ENCODE results near the gene SLC35D1. TPM values are rescaled to one million over a fixed set of nuclear protein-coding genes. Genes with fewer than 3 reads are reported as not detected.
"Not testable (repeated sequence)": the region's sequence is repeated elsewhere in the genome, so short reads cannot be mapped to it uniquely, and the experiment has no call there.

SLC35D1 gene
- total RNA-seq, 2 donors from 2014 or later = 3.3 to 4.9 TPM

GRCh38 chr1:67072749-67073148, 18.8 kb upstream of the SLC35D1 start:
- Histone ChIP-seq H3K36me3 (no peaks in the 10 kb centered on the region), H3K4me1 (no peaks in the 10 kb centered on the region), H3K27ac (no peak overlapping the region), H3K4me3 (no peak overlapping the region), H3K27me3 (no peaks in the 10 kb centered on the region), H3K9me3 (peaks cover 0 to 12% of the 10 kb centered on the region in 2 donors)
- no peak for DNase-seq (ENCODE audit: low spot score)
- TF ChIP-seq, protein P1, sequence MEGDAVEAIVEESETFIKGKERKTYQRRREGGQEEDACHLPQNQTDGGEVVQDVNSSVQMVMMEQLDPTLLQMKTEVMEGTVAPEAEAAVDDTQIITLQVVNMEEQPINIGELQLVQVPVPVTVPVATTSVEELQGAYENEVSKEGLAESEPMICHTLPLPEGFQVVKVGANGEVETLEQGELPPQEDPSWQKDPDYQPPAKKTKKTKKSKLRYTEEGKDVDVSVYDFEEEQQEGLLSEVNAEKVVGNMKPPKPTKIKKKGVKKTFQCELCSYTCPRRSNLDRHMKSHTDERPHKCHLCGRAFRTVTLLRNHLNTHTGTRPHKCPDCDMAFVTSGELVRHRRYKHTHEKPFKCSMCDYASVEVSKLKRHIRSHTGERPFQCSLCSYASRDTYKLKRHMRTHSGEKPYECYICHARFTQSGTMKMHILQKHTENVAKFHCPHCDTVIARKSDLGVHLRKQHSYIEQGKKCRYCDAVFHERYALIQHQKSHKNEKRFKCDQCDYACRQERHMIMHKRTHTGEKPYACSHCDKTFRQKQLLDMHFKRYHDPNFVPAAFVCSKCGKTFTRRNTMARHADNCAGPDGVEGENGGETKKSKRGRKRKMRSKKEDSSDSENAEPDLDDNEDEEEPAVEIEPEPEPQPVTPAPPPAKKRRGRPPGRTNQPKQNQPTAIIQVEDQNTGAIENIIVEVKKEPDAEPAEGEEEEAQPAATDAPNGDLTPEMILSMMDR (IDR thresholded peaks at IDR 0.05) = no peak

DNA sequence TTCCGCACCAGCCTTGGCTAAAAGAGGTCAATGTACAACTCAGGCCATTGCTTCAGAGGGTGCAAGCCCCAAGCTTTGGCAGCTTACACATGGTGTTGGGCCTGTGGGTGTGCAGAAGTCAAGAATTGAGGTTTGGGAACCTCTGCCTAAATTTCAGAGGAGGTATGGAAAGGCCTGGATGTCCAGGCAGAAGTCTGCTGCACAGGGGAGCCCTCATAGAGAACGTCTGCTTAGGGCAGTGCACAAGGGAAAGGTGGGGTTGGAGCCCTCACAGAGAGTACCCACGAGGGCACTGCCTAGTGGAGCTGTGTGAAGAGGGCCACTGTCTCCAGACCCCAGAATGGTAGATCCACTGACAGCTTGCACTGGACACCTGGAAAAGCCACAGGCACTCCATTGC, 13.7 kb upstream of the SLC35D1 start:
- DNase-seq (ENCODE audit: low spot score) = not testable (repeated sequence)

DNA sequence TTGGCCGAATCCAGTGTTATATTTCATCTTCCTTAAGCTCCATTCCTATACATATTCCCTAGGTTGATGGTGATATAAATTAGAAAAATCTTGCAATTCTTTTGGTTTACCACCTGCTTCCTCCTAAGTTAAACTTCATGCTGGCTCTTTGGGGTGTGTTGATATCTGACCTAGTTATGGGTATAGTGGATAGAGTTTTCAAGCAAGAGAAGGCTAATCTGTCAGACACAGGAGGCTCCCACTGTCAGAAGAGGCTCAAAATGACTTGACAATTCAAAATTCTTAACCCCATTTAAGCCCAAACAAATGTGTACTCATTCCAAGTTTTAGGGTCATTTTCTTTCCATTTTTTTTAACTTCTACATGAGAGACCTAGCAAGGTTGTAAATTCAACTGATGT, 8.5 kb upstream of the SLC35D1 start:
- Histone ChIP-seq H3K27me3 (no peaks in the 10 kb centered on the region), H3K36me3 (no peaks in the 10 kb centered on the region), H3K4me3 (no peak overlapping the region), H3K4me1 (no peaks in the 10 kb centered on the region), H3K9me3 (peaks cover 0 to 2% of the 10 kb centered on the region in 2 donors), H3K27ac (no peak overlapping the region)
- no peak for DNase-seq (ENCODE audit: low spot score)
- TF ChIP-seq, protein P1 (IDR thresholded peaks at IDR 0.05) = no peak

More for the DNA sequence above, 13.7 kb upstream of the SLC35D1 start:
- H3K4me1 ChIP-seq, H3K4me3 ChIP-seq, H3K27ac ChIP-seq, H3K27me3 ChIP-seq, H3K36me3 ChIP-seq: not testable (repeated sequence)
- peaks cover 0 to 14% of the 10 kb centered on the region in 2 donors for H3K9me3 ChIP-seq

GRCh38 chr1:67061266-67061665, 7.3 kb upstream of the SLC35D1 start:
- H3K27me3 ChIP-seq = no peaks in the 10 kb centered on the region
- no peak for DNase-seq (ENCODE audit: low spot score)
- H3K4me1 ChIP-seq = no peaks in the 10 kb centered on the region
- no peak overlapping the region for H3K4me3 ChIP-seq
- no peak overlapping the region for H3K27ac ChIP-seq
- TF ChIP-seq, protein P1 (IDR thresholded peaks at IDR 0.05) = no peak
- H3K36me3 ChIP-seq = no peaks in the 10 kb centered on the region
- H3K9me3 ChIP-seq = no peaks in the 10 kb centered on the region

DNA sequence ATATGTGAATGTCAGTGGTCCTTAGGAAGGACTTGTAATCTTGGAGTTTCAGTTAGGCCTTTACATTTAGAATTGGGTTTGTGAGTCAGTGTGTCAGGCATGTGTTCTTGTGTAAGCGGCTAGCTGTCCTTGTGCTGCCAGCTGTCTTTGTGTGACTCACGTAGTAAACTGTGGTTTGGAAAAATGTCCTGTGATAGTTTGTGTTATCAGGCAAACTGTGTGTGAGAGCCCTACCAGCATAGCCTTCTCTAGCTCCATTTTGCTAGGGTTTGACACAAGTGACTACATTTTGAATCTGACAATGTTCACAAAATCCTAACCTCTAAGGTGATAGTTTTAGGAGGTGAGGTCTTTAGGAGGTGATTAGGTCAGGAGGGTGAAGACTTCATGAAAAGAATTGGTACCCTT, 6.9 kb upstream of the SLC35D1 start:
- TF ChIP-seq, protein P1 (IDR thresholded peaks at IDR 0.05) = no peak
- Histone ChIP-seq H3K36me3 (no peaks in the 10 kb centered on the region), H3K27ac (no peak overlapping the region), H3K4me3 (no peak overlapping the region), H3K27me3 (no peaks in the 10 kb centered on the region), H3K4me1 (no peaks in the 10 kb centered on the region), H3K9me3 (no peaks in the 10 kb centered on the region)
- DNase-seq (ENCODE audit: low spot score) = no peak

DNA sequence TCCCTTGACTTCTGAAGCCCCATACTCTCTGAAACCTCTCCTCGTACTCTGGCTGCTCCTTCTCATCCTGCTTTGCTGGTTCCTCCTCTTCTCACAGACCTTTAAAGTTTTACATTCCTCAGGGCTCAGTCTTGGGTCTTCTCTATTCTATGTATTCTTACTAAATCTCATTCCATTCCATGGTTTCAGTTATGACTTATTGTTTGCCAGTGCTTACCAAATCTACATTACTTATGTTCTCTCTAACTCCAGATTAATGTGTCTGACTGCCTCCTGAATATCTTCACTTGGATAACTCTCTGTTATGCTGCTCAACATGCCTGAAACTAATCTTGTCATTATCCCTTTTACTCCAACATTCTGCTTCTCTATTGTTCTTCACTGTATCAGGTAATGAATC, 5.4 kb upstream of the SLC35D1 start:
- Histone ChIP-seq H3K27ac (no peak overlapping the region), H3K9me3 (no peaks in the 10 kb centered on the region)
- DNase-seq (ENCODE audit: low spot score) = no peak

More for the DNA sequence above, 5.4 kb upstream of the SLC35D1 start:
- no peaks in the 10 kb centered on the region for H3K36me3 ChIP-seq
- TF ChIP-seq, protein P1 (IDR thresholded peaks at IDR 0.05) = no peak
- no peak overlapping the region for H3K4me3 ChIP-seq
- no peaks in the 10 kb centered on the region for H3K27me3 ChIP-seq
- H3K4me1 ChIP-seq = no peaks in the 10 kb centered on the region

All from right atrium auricular region (tissue), 2 donors.